ENCODE data around the gene MYMX. TPM values are rescaled to one million over a fixed set of nuclear protein-coding genes. Genes with fewer than 3 reads are reported as not detected.

The MYMX gene
- total and polyA plus RNA-seq, 2 of the 4 experiments (the other 2 are of a cell fraction) = not detected

GRCh38 chr6:44257025-44257752 lies 40.5 kb downstream of the MYMX start, which contains the start of gene SLC35B2 (continued):
- peak; percentile 83; the same call in 1 of the 2 replicates for TF ChIP-seq FOS (IDR thresholded peaks at IDR 0.05; ENCODE audit: low read depth, low read length)
- peak; percentile 12; the same call in 1 of the 2 replicates for TF ChIP-seq SMC3 (IDR thresholded peaks at IDR 0.05; ENCODE audit: low read depth, low read length)

- Histone ChIP-seq H2BK120ac (ENCODE audit: low read depth, low read length) (peak overlapping the region; percentile 94), H4K5ac (ENCODE audit: low read depth, low read length) (peak overlapping the region; percentile 98), H4K91ac (ENCODE audit: insufficient read depth, low read depth, low read length) (peak overlapping the region; percentile 64), H3K9me1 (ENCODE audit: insufficient read depth, low read length) (peaks cover 13% of the 10 kb centered on the region), H4K8ac (ENCODE audit: low read depth in 2 of 2, low read length in 2 of 2) (peak overlapping the region; percentile 94 to 98), H2AFZ (replicated peaks; ENCODE audit: low read length, poor library complexity) (peak overlapping the region; percentile 98), H2BK20ac (ENCODE audit: low read depth, low read length) (no peak overlapping the region; the same call in 1 of the 2 replicates), H3K27ac (ENCODE audit: insufficient read depth, low read length) (peak overlapping the region; percentile 91), H3K14ac (replicated peaks; ENCODE audit: low read depth, low read length) (peak overlapping the region; percentile 100), H3K4ac (ENCODE audit: low read depth, low read length) (peak overlapping the region; percentile 97), H3K9me3 (ENCODE audit: control insufficient read depth, insufficient read depth, low read length) (no peaks in the 10 kb centered on the region), H2BK15ac (ENCODE audit: low read depth, low read length) (peak overlapping the region; percentile 72; the same call in 2 of the 3 replicates), H4K20me1 (ENCODE audit: insufficient read depth, low read length) (peaks cover 39% of the 10 kb centered on the region), H2AK5ac (ENCODE audit: low read depth, low read length) (peak overlapping the region; percentile 86; the same call in 1 of the 2 replicates), H3K36me3 (ENCODE audit: control insufficient read depth, insufficient read depth, low read length) (peaks cover 36% of the 10 kb centered on the region), H2AK9ac (replicated peaks; ENCODE audit: low read depth, low read length, poor library complexity) (peak overlapping the region; percentile 80), H3K9ac (ENCODE audit: low read depth, low read length) (peak overlapping the region; percentile 94), H3K23ac (ENCODE audit: low read depth, low read length) (peak overlapping the region; percentile 99), H3K4me2 (ENCODE audit: low read depth, low read length) (peak overlapping the region; percentile 98), H3K4me3 (ENCODE audit: insufficient read depth, low read depth, low read length) (peak overlapping the region; percentile 94), H3K27me3 (ENCODE audit: control insufficient read depth, insufficient read depth, low read length) (no peaks in the 10 kb centered on the region), H3K4me1 (ENCODE audit: control insufficient read depth, insufficient read depth, low read length) (peaks cover 14% of the 10 kb centered on the region), H3K56ac (ENCODE audit: extremely low read depth, insufficient read depth, low read length) (peak overlapping the region; percentile 61), H3K79me1 (ENCODE audit: low read depth in 1 of 2, low read length in 2 of 2) (peaks cover 14 to 63% of the 10 kb centered on the region in 2 experiments), H3K18ac (ENCODE audit: low read depth, low read length) (peak overlapping the region; percentile 83), H2BK5ac (ENCODE audit: low read depth, low read length, poor library complexity, severe bottlenecking) (peak overlapping the region; percentile 89)
- TF ChIP-seq NFE2L2 (IDR thresholded peaks at IDR 0.05; ENCODE audit: low read depth, low read length) (no peak), FOS (IDR thresholded peaks at IDR 0.05; ENCODE audit: low read depth, low read length) (no peak), MAFK (IDR thresholded peaks at IDR 0.05; ENCODE audit: low read depth, low read length) (no peak), POLR2A (IDR thresholded peaks at IDR 0.05; ENCODE audit: low read depth, low read length) (no peak), MAZ (IDR thresholded peaks at IDR 0.05; ENCODE audit: borderline replicate concordance, low read depth, low read length) (no peak), MXI1 (IDR thresholded peaks at IDR 0.05; ENCODE audit: borderline replicate concordance, low read depth, low read length) (no peak), CTCF (conservative IDR thresholded peaks at IDR 0.05; ENCODE audit: low read depth, low read length) (no peak)
- TF ChIP-seq, protein P1, sequence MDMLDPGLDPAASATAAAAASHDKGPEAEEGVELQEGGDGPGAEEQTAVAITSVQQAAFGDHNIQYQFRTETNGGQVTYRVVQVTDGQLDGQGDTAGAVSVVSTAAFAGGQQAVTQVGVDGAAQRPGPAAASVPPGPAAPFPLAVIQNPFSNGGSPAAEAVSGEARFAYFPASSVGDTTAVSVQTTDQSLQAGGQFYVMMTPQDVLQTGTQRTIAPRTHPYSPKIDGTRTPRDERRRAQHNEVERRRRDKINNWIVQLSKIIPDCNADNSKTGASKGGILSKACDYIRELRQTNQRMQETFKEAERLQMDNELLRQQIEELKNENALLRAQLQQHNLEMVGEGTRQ (IDR thresholded peaks at IDR 0.05; ENCODE audit: low read depth, low read length) = no peak
- CTCF ChIA-PET = no interaction called here
- DNase-seq = no peak
- BruUV-seq (replicated peaks) = no TSS peak
- no peak for ATAC-seq (ENCODE audit: low read depth)
- in situ Hi-C loops (cut with MboI; ENCODE audit: low sequenced_read_pairs) = no loop called here
- intact Hi-C loops (cut with micrococcal nuclease) = no loop called here
- POLR2A ChIA-PET (ENCODE audit: unreplicated experiment) = interaction anchor here (2.0 kb wide), 1 partner anchor 11 kb away, joined by 27 read pairs; the partner anchor contains the start of gene HSP90AB1
- WGBS, 2 experiments (ENCODE audit: extremely low coverage in 2 of 2, insufficient read length in 1 of 2) = 44% methylated on average over 10 of the region's 15 CpGs; no CpG with 5 or more reads in 1 of the 2 experiments
- dilution Hi-C loops (cut with HindIII; ENCODE audit: low sequenced_read_pairs, unreplicated experiment) = no loop called here
Measured at GRCh38 chr6:44257753-44258324, 41.1 kb downstream of the MYMX start.

Data from IMR-90 (cell line).